Measurements from ENCODE around the gene PGK1.
"Not testable (repeated sequence)": the region's sequence is repeated elsewhere in the genome, so short reads cannot be mapped to it uniquely, and the experiment has no call there.

PGK1 gene

DNA sequence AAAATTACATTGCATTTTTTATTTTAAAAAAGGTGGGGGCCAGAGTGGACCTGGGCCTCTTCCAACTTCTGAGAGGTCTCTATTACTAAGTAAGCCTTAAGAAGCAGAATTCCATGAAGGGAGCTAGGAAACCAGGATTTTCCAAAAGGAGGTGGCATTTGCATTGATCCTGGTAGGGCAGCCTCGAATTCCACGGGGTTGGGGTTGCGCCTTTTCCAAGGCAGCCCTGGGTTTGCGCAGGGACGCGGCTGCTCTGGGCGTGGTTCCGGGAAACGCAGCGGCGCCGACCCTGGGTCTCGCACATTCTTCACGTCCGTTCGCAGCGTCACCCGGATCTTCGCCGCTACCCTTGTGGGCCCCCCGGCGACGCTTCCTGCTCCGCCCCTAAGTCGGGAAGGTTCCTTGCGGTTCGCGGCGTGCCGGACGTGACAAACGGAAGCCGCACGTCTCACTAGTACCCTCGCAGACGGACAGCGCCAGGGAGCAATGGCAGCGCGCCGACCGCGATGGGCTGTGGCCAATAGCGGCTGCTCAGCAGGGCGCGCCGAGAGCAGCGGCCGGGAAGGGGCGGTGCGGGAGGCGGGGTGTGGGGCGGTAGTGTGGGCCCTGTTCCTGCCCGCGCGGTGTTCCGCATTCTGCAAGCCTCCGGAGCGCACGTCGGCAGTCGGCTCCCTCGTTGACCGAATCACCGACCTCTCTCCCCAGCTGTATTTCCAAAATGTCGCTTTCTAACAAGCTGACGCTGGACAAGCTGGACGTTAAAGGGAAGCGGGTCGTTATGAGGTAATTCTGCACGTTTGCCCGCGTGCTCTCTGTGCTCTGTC, at the start of gene PGK1:
PGK1 (plus strand) TSS at position 626 of the 824 bp plus-strand sequence; CDS start at position 719, 93 bp downstream.
- DNase-seq (ENCODE audit: low read depth): peak; percentile 96
- peak within 1 kb of the TSS; percentile 90 for H3K4me3 ChIP-seq (ENCODE audit: low read length)
- TF ChIP-seq, protein P1, sequence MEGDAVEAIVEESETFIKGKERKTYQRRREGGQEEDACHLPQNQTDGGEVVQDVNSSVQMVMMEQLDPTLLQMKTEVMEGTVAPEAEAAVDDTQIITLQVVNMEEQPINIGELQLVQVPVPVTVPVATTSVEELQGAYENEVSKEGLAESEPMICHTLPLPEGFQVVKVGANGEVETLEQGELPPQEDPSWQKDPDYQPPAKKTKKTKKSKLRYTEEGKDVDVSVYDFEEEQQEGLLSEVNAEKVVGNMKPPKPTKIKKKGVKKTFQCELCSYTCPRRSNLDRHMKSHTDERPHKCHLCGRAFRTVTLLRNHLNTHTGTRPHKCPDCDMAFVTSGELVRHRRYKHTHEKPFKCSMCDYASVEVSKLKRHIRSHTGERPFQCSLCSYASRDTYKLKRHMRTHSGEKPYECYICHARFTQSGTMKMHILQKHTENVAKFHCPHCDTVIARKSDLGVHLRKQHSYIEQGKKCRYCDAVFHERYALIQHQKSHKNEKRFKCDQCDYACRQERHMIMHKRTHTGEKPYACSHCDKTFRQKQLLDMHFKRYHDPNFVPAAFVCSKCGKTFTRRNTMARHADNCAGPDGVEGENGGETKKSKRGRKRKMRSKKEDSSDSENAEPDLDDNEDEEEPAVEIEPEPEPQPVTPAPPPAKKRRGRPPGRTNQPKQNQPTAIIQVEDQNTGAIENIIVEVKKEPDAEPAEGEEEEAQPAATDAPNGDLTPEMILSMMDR (IDR thresholded peaks at IDR 0.05; ENCODE audit: insufficient read depth, low read depth, low read length, missing control alignments): no peak

DNA sequence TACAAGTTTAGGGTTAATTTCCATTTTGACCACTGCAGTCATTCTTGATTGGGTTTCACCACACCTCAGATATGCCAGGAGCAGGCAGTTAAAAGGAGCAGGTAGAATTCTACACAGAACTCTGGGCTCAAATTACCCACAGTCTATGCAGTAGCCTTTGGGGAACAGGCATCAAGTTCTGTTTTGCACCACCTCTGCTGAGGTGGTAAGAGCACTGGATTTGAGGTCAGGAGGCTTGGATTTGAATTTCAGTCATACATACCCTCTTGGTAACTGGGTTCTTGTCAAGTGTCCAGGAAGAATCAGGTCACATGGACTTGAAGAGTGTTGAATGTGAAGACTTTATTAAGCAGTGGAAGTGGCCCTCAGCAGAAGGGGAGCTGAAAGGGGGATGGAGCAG, 40.4 kb upstream of the PGK1 start:
- H3K4me3 ChIP-seq (ENCODE audit: low read length): no peak overlapping the region
- TF ChIP-seq, protein P1 (IDR thresholded peaks at IDR 0.05; ENCODE audit: insufficient read depth, low read depth, low read length, missing control alignments): no peak
- DNase-seq (ENCODE audit: low read depth): no peak

DNA sequence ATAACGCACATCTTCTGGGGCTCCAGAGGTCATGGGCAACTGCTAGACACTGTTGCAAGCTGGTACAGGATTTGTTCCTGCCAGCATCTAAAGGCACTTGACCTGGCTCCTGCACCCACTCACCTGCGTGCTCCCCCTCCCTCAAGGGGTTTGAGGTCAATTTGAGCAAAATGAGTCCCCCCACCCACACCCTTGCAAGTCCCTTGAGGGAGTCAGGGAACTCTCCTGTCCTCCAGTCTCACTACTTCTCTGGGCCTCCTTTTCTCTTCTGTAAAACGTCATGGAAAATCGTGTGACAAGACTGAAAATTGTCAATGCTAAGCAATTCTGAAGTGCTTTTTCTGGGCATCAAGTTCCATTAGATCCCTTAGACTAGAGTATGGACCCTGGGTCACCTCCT, 39.9 kb upstream of the PGK1 start:
- no peak for DNase-seq (ENCODE audit: low read depth)
- H3K4me3 ChIP-seq (ENCODE audit: low read length): no peak overlapping the region

DNA sequence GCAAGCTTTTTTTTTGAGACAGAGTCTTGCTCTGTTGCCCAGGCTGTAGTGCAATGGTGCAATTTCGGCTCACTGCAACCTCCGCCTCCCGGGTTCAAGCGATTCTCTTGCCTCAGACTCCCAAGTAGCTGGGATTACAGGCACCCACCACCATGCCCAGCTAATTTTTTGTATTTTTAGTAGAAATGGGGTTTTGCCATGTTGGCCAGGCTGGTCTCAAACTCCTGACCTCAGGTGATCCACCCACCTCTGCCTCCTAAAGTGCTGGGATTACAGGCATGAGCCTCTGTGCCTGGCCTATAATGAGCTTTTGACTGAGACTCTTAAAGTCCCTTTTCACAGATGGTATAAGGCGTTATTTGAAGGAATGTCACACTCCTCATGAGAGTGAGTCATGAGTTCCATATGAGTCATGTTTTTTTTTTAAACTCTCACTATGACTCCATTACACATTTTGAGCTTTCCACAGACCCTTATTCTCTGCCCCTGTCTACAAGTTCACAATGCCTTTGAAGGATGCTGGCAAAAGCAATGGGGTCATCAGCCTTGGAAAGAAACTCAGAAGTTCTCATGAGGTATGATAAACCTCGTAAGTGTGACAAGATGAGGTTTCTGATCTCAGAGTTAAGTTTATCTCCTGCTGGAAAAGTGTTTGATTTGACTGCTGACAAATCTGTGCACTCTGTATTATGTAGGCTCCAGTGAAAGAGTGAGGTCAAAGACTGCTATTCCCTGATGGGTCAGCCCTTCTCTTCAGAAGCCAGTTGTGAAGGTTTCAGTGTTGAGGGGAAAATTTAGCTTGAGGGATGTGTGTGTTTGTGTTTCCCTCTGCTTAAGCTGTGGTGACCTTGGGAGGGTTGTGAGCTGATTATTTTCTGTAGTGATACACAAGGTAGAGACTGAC, 39.1 kb upstream of the PGK1 start:
- DNase-seq (ENCODE audit: low read depth): peak; percentile 58

More for the DNA sequence above, 39.9 kb upstream of the PGK1 start:
- TF ChIP-seq, protein P1 (IDR thresholded peaks at IDR 0.05; ENCODE audit: insufficient read depth, low read depth, low read length, missing control alignments): no peak

DNA sequence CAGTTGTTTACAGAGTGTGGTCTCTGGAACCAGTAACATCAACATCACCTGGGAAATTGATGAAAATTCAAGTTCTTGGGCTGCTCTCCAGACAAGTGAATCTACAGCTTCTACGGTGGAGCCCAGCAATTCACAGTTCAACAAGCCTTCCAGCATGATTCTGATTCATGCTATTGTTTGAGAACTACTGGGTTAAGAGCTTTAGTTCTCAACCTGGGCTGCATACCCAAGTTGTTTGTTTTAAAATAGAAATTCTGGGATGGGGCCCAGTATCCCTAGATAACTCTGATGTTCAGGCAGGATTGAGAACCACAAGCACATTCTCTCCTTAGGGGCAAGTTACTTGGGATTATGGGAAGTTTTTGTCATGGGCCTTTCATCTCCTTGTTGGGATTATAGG, 37.9 kb upstream of the PGK1 start:
- TF ChIP-seq, protein P1 (IDR thresholded peaks at IDR 0.05; ENCODE audit: insufficient read depth, low read depth, low read length, missing control alignments): no peak
- no peak overlapping the region for H3K4me3 ChIP-seq (ENCODE audit: low read length)
- DNase-seq (ENCODE audit: low read depth): peak; percentile 19

More for the DNA sequence above, 39.1 kb upstream of the PGK1 start:
- H3K4me3 ChIP-seq (ENCODE audit: low read length): not testable (repeated sequence)

DNA sequence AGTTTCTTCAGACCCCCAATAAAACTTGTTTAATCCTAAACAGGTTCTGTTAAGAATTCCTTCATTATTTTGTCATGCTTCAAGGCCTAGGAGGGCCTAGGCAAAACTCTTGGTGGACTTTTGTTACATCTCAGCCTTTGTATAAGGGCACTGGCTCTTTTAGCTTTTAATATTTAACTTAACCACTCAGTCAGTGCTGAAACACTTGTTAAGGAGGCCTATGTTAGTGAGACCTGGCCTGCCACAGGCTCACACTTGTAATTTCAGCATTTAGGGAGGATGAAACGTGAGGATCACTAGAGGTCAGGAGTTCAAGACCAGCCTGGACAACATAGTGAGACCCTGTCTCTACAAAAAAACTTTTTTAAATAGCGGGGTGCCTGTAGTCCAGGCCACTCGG, 32.7 kb upstream of the PGK1 start:
- H3K4me3 ChIP-seq (ENCODE audit: low read length): no peak overlapping the region
- TF ChIP-seq, protein P1 (IDR thresholded peaks at IDR 0.05; ENCODE audit: insufficient read depth, low read depth, low read length, missing control alignments): no peak
- DNase-seq (ENCODE audit: low read depth): no peak

DNA sequence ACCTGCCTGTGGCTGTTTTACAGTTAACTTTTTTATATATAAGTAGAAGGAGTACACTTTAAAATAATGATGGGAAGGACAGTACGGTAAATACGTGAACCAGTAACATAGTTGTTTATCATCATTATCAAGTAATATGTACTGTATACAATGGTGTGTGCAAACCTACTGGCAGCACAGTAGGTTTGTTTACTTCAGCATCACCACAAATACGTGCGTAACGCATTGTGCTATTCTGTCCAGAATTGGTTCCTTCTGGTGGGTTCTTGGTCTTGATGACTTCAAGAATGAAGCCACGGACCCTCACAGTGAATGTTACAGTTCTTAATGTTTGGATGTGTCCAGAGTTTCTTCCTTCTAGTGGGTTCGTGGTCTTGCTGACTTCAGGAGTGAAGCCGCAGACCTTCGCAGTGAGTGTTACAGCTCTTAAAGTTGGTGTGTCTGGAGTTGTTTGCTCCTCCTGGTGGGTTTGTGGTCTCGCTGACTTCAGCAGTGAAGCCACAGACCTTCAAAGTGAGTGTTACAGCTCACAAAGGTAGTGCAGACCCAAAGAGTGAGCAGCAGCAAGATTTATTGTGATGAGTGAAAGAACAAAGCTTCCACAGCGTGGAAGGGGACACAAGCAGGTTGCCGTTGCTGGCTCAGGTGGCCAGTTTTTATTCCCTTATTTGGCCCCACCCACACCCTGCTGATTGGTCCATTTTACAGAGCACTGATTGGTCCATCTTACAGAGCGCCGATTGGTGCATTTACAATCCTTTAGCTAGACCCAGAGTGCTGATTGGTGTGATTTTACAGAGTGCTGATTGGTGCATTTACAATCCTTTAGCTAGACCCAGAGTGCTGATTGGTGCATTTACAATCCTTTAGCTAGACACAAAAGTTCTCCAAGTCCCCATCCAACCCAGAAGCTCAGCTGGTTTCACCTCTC, 30.6 kb upstream of the PGK1 start:
- not testable (repeated sequence) for H3K4me3 ChIP-seq (ENCODE audit: low read length); DNase-seq (ENCODE audit: low read depth)

Measured in epithelial cell of esophagus (primary cell).